ENCODE measurements around the gene PIANP.
A peak's percentile ranks its signal among the peaks of the same experiment; 100 is the strongest.

Gene PIANP

DNA sequence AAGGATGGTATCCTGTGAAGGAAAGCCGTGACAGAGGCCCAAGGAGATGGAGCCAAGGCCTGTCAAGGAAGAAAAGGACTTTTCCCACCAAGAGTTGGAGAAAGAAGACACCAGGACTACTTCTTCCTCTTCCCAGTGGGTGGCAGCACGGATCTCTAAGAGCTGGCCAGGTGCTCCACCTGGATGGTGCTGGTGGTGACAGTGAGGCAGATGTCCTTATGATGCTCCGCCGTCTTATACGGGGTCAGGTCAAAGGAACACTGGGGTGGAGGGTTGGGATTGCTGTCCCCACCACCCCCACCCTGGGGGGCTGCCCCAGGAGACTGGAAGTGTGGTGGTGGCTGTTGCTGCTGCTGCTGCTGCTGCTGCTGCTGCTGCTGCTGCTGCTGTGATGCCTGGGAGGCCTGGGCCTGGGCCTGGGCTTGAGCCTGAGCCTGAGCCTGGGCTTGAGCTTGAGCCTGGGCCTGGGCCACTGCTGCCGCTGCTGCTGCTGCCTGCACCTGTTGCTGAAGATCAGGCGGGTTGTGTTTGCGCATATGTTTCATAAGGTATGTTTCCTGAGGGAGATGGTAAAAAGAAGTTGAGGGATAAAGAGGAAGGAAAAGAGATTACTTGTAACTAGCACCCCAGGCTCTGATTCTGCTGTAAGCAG, 32.9 kb downstream of the PIANP start:
- no peak for DNase-seq (ENCODE audit: low read depth)

- no peak for DNase-seq (ENCODE audit: low read depth)
These were observed 34.4 kb downstream of the PIANP start for GRCh38 chr12:6666211-6666610.

DNA sequence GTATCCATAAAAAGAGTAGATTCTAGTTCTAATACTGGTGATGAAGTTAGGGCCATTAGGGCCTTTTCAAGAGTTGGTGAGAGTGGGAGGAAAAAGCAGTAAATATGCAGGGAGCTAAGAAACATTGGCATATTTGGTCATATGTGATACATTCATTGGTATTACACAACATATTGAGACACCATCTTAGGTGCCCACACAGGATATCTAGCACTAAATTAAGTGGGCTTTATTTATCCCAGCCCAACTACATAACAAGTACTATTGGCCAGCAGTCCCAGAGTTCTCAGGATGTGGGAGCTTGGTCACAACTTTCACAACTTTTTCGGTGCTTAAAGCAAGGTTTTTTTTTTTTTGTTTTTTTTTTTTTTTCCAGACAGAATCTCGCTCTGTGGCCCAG, 35.7 kb downstream of the PIANP start:
- DNase-seq (ENCODE audit: low read depth) = no peak

DNA sequence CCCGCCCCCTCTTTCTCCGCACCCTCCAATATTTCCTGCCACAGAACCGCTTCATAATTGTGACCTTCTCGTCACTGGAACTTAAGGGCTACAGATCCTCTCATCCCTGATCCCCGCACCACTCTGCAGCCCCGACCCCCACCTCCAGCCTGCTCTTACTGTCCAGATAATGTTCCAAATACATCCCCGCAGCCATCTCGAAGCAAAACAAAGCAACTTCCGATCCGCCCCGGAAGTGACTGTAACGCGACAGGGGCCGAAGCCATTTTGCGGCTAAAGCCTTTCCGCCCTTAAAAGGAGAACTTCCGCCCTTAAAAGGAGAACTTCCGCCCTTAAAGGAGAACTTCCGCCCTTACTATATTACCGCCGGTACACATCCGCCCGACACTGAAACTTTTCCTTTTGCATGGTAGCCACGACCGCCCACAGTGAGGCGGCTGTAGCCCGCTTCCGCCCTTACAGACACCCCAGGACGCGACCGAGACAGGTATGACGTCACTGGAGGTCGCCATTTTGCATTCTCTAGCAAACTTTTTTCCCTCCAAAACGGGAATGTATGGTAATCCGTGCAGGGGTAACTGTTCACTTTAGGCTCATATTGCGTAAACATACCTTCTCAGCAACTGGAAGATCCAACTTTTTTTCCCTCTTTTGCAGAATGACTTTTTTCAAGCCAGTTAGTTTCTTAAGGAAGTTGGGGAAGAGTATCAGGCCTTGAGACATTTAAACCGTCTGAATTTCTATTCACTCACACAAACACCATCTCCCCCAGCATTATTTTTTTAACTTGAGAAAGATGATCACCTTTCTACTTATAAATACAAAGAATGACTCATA, 37.5 kb downstream of the PIANP start, which contains the start of gene ING4:
TSS of gene ING4 (minus strand) at position 214 of the 837 bp plus-strand sequence. CDS start at position 196, 18 bp downstream.
- DNase-seq (ENCODE audit: low read depth) = peak; percentile 95

- DNase-seq (ENCODE audit: low read depth) = no peak
These were observed 38.1 kb downstream of the PIANP start for GRCh38 chr12:6662602-6662905.

DNA sequence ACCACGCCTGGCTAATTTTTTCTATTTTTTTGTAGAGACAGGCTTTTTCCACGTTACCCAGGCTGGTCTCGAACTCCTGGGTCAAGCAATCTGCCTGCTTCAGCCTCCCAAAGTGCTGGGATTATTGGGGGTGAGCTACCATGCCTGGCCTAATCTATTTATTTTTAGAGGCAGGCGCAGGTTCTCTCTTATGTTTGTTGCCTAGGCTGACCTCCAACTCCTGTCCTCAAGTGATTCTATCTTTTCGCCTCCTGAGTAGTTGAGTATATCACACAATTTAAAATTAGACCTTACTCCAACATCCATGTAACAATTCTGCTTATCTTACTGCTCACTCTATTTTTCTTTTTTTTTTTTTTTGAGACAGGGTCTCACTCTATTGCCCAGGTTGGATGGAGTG, 46.6 kb downstream of the PIANP start:
- DNase-seq (ENCODE audit: low read depth) = no peak

DNA sequence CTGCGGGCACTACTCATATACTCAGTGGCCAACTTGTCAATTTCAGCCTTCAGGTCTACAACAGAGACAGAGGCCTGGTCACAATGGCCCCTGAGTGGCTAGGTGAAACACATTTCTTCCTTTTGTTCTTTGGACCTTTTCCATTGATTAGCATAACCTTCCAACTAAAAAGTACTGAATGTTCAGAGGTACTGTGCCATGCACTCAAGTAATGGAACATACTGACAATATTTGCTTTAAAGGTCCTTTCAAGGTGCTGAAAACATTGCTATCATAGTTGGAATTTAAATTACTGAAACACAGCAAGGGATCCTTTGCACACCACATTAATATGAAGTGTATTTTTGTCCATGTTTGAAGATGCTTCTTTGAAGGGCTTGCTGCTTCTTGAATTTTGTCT, 47.3 kb downstream of the PIANP start:
- no peak for DNase-seq (ENCODE audit: low read depth)

DNA sequence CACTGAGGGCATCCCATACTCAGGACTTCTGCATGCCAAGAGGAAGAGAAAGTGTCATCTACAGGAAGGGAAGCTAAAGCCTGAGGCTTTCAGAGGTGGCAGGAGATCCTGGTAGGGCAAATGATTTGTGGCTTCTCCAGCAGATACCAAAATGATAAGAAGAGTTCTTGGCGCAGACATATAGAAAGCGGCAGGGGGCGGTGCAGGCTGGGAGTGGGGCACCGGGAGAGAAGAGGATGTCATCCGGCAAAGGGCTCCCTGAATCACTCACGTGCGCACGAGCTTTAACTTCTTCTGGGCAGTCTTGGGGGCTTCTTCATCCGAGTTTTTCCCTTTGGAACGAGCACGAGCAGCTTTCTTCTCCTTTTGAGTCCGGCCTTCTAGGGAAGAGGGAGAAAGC, 48.2 kb downstream of the PIANP start:
- DNase-seq (ENCODE audit: low read depth) = no peak

GRCh38 chr12:6650832-6651231, 49.8 kb downstream of the PIANP start:
- no peak for DNase-seq (ENCODE audit: low read depth)

DNA sequence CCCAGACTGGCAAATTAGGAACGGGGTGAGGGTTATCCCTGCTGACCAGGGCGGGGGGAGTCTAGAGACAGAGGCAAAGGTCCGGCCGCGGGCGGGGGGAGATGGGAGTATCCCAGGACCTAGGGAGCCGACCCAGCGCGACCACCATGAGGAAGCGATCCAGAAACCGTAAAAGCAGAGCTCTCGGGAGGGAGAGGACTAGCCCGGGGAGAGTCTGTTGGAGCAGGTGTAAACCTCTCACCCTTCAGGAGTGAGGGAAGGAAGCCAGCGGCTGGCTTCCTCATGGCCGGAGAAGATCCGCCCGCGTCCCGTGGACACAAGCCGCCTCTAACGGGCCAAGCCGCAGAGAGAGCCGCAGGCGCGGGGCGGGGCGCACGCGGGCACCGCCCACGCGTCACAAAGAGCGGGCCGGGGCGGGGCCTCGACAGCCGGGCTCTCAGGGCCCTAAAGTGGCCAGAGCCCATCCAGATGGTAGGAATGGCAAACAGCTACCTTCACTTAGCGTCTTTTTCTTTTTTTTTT, 53.5 kb downstream of the PIANP start, which contains the start of gene ACRBP:
TSS of gene ACRBP (minus strand) at position 350 of the 522 bp plus-strand sequence. CDS start at position 284, 66 bp downstream.
- no peak for DNase-seq (ENCODE audit: low read depth)

DNA sequence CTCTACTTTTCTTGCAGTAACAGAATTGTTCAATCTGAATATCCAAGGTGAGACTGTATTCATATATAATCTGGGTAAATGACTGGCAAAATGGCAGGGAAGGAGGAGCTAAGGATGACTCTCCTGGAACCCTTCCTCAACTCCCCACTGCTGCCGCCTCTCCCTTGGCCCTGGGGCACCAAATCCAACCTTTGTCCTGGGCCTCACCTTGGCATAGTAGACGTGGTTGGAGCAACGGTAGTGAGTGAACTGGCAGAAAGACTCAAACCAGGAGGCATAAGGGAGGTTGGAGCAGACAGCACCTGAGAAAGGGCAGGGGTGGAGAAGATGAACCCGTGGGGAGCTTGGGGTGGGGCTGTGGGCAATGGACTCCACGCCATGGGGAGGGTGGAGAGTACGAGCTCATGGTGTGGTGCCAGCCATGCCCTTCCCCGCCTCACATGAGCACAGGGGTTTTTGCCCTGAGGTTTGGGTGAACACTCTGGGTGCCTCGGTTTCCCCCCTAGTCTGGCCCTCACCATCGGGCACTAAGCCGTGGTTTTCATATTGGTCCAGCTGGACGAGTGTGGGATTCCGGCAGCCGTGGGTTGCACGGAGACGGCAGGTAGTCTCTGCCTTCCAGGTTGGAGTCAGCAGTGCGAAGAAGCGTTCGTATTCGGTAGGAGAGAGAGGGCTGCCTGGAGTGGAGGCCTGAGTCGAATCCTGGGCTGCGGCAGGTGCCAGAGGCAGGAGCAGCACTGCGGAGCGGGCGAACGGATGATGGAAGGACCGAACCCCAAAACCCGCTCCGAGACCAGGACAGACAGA, 54.1 kb downstream of the PIANP start:
- DNase-seq (ENCODE audit: low read depth) = no peak

- DNase-seq (ENCODE audit: low read depth) = no peak
These were observed 55.7 kb downstream of the PIANP start for GRCh38 chr12:6644903-6645302.

DNA sequence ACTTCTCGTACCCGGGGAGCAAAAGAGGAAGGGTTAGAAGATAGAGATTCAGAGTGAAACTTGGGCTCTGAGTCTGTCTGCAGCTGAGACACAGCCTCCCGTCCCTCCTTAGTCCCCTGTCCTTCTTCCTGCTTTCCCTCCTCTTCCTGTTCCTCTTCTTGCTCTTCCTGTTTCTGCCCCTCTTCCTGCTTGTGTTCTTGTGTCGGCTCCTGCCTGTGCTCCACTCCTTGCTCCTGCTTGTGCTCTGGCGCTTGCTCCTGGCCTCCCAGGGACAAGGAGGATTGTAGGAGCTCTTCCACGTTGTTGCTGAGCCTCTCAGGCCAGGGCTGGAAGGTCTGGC, 56.4 kb downstream of the PIANP start:
- DNase-seq (ENCODE audit: low read depth) = no peak
